Neural progenitor cell (in vitro differentiated cells): ENCODE measurements around the gene ADGRF1.

Experiments
- EZH2 ChIP-seq: fragments of 200-600 bp; sonication (generic); IDR thresholded peaks from 2 replicates; pipeline ENCODE4 v1.6.1; 2017; ENCODE audit warnings: antibody characterized with exemption, mild to moderate bottlenecking, moderate library complexity
- EZH2phosphoT487 ChIP-seq: fragments of 200-600 bp; sonication (generic); IDR thresholded peaks from 2 replicates; pipeline ENCODE4 v1.6.1; 2017; ENCODE audit warnings: antibody characterized with exemption
- TF ChIP-seq, protein P1 (sequence below): fragments of 200-600 bp; sonication (generic); IDR thresholded peaks from 2 replicates; pipeline ENCODE4 v1.5.1; 2017; ENCODE audit warnings: antibody characterized with exemption, mild to moderate bottlenecking

- TF ChIP-seq, protein P1, sequence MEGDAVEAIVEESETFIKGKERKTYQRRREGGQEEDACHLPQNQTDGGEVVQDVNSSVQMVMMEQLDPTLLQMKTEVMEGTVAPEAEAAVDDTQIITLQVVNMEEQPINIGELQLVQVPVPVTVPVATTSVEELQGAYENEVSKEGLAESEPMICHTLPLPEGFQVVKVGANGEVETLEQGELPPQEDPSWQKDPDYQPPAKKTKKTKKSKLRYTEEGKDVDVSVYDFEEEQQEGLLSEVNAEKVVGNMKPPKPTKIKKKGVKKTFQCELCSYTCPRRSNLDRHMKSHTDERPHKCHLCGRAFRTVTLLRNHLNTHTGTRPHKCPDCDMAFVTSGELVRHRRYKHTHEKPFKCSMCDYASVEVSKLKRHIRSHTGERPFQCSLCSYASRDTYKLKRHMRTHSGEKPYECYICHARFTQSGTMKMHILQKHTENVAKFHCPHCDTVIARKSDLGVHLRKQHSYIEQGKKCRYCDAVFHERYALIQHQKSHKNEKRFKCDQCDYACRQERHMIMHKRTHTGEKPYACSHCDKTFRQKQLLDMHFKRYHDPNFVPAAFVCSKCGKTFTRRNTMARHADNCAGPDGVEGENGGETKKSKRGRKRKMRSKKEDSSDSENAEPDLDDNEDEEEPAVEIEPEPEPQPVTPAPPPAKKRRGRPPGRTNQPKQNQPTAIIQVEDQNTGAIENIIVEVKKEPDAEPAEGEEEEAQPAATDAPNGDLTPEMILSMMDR = no peak
- TF ChIP-seq EZH2 = no peak
- TF ChIP-seq EZH2phosphoT487 = no peak
These were observed 85.7 kb downstream of the ADGRF1 start for GRCh38 chr6:46956409-46956808.
